Astrocyte of the spinal cord (primary cell): ENCODE results near the gene OBP2A.
"Not testable (repeated sequence)": the region's sequence is repeated elsewhere in the genome, so short reads cannot be mapped to it uniquely, and the experiment has no call there.

Source experiments
- DNase-seq: peaks from one replicate; pipeline ENCODE4 v3.0.0; 2011; ENCODE audit warnings: low read depth, low spot score
- H3K4me3 ChIP-seq: 2 replicates; pipeline ENCODE4 v1.5.1; 2011; ENCODE audit warnings: low read depth, mild to moderate bottlenecking, low read length, moderate library complexity
- in situ Hi-C: cut with HindIII; loops from 2 replicates; pipeline ENCODE4 v1.10.0; 2017; ENCODE audit warnings: low sequenced_read_pairs
- TF ChIP-seq, protein P1 (sequence below): IDR thresholded peaks from 2 replicates; pipeline ENCODE4 v1.5.1; 2012; ENCODE audit warnings: low read depth, mild to moderate bottlenecking, low read length, inconsistent platforms

OBP2A gene

DNA sequence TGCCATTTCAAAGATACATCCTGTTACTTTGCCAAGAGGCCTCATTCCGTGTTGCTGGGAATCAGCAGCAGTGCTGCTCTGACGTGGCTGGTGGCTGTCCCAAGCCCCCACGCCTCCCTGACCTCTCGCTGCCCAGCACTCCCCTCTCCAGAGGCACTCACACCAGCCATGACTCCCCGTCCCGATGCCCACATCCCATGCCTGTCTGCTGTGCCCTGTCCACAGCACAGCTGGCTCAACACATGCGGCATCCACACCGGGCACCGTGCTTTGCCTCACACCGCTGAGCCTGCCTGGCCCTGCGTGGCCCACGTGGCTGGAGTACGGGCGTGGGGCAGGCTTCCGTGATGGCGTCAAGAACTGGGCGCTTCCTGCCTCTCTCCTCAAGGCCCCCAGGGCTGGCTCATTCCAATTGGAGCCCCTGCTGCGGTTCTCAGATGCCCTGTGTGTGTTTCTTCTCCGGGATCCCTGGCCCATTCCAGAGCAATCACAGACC is 32.5 kb upstream of the OBP2A start:
- no peak overlapping the region for H3K4me3 ChIP-seq
- no peak for DNase-seq
- in situ Hi-C loops, result no loop called here
- TF ChIP-seq, protein P1, sequence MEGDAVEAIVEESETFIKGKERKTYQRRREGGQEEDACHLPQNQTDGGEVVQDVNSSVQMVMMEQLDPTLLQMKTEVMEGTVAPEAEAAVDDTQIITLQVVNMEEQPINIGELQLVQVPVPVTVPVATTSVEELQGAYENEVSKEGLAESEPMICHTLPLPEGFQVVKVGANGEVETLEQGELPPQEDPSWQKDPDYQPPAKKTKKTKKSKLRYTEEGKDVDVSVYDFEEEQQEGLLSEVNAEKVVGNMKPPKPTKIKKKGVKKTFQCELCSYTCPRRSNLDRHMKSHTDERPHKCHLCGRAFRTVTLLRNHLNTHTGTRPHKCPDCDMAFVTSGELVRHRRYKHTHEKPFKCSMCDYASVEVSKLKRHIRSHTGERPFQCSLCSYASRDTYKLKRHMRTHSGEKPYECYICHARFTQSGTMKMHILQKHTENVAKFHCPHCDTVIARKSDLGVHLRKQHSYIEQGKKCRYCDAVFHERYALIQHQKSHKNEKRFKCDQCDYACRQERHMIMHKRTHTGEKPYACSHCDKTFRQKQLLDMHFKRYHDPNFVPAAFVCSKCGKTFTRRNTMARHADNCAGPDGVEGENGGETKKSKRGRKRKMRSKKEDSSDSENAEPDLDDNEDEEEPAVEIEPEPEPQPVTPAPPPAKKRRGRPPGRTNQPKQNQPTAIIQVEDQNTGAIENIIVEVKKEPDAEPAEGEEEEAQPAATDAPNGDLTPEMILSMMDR, result no peak

DNA sequence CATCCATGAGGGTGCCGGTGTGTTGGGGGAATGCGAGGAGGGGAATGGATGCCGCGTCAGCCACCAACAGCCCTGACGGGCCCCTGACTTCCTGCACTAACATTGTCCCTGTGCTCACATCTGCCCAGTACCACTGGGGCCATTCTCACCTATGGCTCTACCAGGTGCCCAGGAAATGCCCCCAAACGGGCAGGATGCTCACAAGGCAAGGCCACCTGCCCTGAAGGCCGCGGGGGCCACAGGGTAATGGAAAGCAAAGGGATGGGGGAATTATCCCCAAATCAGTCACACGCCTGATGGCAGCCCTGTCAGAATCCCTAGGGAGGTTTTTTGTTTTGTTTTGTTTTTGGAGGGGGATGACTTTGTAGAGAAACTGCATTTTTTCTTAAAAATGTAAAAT is 32.0 kb upstream of the OBP2A start:
- H3K4me3 ChIP-seq, DNase-seq, in situ Hi-C loops: not testable (repeated sequence)

- DNase-seq, result no peak
- TF ChIP-seq, protein P1, result no peak
- no peak overlapping the region for H3K4me3 ChIP-seq
- in situ Hi-C loops, result no loop called here
Measured at GRCh38 chr9:135514342-135515082, 31.4 kb upstream of the OBP2A start.

GRCh38 chr9:135515083-135515951 is 30.6 kb upstream of the OBP2A start:
- in situ Hi-C loops, result no loop called here
- H3K4me3 ChIP-seq, result no peak overlapping the region
- DNase-seq, result no peak
- TF ChIP-seq, protein P1, result no peak

DNA sequence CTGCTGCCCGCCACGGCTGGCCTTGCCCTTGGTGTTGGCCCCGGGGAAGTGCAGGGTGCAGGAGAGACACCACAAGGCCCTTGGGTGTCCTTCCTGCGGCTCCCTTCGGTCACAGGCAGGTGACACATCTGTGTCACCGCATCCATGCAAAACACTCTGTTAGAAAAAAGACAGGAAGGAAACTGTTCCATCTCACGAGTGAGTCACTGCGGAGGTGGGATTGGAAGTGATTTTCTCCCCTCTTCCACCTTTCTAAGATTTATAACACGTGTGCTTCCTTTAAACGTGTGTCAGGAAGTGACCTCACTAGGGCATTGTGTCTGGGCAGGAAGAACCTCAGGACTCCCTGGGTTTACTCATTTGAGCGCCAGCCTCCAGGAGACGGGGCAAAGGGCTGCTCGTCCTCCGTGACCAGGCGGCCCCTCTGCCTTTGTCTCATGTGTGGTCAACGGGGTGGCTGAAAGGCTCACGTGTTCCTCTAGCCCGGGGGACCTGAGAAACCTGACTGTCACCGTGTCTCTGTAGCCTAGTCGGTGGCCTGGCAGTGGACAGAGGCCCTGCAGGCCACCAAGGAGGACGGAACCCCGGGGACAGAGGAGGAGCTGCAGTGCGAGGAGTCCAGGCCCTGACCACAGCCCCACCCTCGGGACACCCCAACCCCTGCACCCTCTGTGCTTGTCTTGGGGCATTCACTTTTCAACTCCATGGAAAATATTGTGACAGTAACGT is 29.6 kb upstream of the OBP2A start:
- no peak for DNase-seq
- in situ Hi-C loops, result no loop called here
- TF ChIP-seq, protein P1, result no peak
- no peak overlapping the region for H3K4me3 ChIP-seq

GRCh38 chr9:135517407-135517822 is 28.5 kb upstream of the OBP2A start:
- H3K4me3 ChIP-seq, result no peak overlapping the region
- in situ Hi-C loops, result no loop called here
- no peak for DNase-seq
- TF ChIP-seq, protein P1, result no peak
